Coronary artery (tissue), 2 donors: Measurements from ENCODE around the gene GRIK4.
"Not testable (repeated sequence)": the region's sequence is repeated elsewhere in the genome, so short reads cannot be mapped to it uniquely, and the experiment has no call there.

ENCODE experiments used
- DNase-seq: peaks from one replicate; pipeline ENCODE4 v3.0.0-alpha.2; 2017; ENCODE audit warnings: low spot score
- H3K27ac ChIP-seq, 2 donors: fragments of 200-600 bp; sonication (generic); one replicate each; pipeline ENCODE4 v1.5.1; 2016 to 2019
- H3K4me3 ChIP-seq: fragments of 200-600 bp; sonication (generic); 2 replicates; pipeline ENCODE4 v1.5.1; 2016; ENCODE audit warnings: mild to moderate bottlenecking, moderate library complexity
- CTCF ChIP-seq: fragments of 200-600 bp; sonication (generic); IDR thresholded peaks from one replicate; pipeline ENCODE4 v1.5.1; 2019; ENCODE audit warnings: antibody characterized with exemption

GRIK4 gene

GRCh38 chr11:120756931-120757330 is 245.4 kb downstream of the GRIK4 start:
- H3K27ac ChIP-seq, result no peak overlapping the region
- TF ChIP-seq CTCF, result no peak
- DNase-seq, result no peak
- H3K4me3 ChIP-seq, result no peak overlapping the region

GRCh38 chr11:120759046-120759445 is 247.5 kb downstream of the GRIK4 start:
- TF ChIP-seq CTCF, result no peak
- Histone ChIP-seq H3K27ac (no peak overlapping the region), H3K4me3 (no peak overlapping the region)
- no peak for DNase-seq

- DNase-seq, H3K27ac ChIP-seq, H3K4me3 ChIP-seq: not testable (repeated sequence)
Observed at GRCh38 chr11:120765710-120766109, 254.2 kb downstream of the GRIK4 start.

- no peak overlapping the region for H3K27ac ChIP-seq
- no peak for TF ChIP-seq CTCF
- DNase-seq, result no peak
- H3K4me3 ChIP-seq, result no peak overlapping the region
Observed at GRCh38 chr11:120766318-120766717, 254.8 kb downstream of the GRIK4 start.

- no peak for DNase-seq
Observed at GRCh38 chr11:120768949-120769348, 257.4 kb downstream of the GRIK4 start.

GRCh38 chr11:120769906-120770305 is 258.4 kb downstream of the GRIK4 start:
- no peak for TF ChIP-seq CTCF
- H3K4me3 ChIP-seq, result no peak overlapping the region
- DNase-seq, result no peak
- H3K27ac ChIP-seq, result no peak overlapping the region

More at GRCh38 chr11:120768949-120769348, 257.4 kb downstream of the GRIK4 start:
- Histone ChIP-seq H3K27ac (no peak overlapping the region), H3K4me3 (no peak overlapping the region)
- no peak for TF ChIP-seq CTCF

- no peak for DNase-seq
- Histone ChIP-seq H3K27ac (no peak overlapping the region), H3K4me3 (no peak overlapping the region)
- no peak for TF ChIP-seq CTCF
Observed at GRCh38 chr11:120771551-120772060, 260.1 kb downstream of the GRIK4 start.
